ENCODE data around the gene CLPSL2.

CLPSL2 gene

DNA sequence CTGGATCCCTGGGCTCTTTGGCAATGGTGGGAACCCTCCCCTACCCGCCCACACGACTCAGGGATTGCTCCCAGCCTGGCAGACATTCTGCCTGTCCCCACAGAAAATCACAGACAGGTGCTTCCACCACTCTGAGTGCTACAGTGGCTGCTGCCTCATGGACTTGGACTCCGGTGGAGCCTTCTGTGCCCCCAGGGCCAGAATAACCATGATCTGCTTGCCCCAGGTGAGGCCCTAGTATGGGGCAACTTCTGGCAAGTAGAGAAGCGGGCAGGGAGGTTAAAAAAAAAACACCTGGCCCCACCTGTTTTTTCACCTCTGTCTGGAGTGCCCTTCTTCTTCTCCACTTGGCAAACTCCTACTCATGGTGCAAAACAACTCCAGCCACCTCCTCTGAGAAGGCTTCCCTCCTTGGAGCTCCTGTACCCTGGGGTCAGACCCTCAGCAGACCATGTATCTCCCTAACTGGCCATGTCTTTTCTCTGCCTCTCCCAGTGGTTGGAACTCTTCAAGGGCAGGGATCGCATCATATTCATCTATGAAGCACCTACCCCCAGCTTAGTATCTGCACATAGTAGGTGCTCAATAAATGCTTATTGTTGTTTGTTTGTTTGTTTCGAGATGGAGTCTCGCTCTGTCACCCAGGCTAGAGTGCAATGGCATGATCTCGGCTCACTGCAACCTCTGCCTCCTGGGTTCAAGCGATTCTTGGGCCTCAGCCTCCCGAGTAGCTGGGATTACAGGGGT is 1.1 kb downstream of the CLPSL2 start:
- no peak for DNase-seq (ENCODE audit: low read depth in 1 of 2, low spot score in 1 of 2)
- no peaks in the 10 kb centered on the region for H3K27me3 ChIP-seq (ENCODE audit: insufficient read depth, poor library complexity, severe bottlenecking)

DNA sequence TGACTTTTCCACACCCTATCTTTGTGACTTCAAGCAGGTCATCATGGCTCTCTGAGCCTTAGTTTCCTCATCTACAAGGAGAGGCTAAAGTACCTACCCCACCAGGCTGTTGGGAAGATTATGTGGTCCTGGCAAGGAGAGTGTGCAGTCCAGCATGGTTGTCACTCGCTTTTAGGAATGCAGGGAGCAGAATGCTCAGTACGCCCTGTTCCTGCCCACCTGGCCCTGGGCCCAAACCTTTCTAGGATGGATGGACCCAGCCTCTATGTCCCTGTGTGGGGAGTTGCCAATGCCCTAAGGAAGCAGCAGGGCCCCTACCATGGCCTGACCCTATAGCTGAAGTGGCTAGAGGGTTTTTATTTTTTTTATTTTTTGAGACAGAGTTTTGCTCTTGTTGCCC is 2.0 kb downstream of the CLPSL2 start:
- no peaks in the 10 kb centered on the region for H3K27me3 ChIP-seq (ENCODE audit: insufficient read depth, poor library complexity, severe bottlenecking)
- no peak overlapping the region for H3K27ac ChIP-seq (replicated peaks)
- TF ChIP-seq, protein P1, sequence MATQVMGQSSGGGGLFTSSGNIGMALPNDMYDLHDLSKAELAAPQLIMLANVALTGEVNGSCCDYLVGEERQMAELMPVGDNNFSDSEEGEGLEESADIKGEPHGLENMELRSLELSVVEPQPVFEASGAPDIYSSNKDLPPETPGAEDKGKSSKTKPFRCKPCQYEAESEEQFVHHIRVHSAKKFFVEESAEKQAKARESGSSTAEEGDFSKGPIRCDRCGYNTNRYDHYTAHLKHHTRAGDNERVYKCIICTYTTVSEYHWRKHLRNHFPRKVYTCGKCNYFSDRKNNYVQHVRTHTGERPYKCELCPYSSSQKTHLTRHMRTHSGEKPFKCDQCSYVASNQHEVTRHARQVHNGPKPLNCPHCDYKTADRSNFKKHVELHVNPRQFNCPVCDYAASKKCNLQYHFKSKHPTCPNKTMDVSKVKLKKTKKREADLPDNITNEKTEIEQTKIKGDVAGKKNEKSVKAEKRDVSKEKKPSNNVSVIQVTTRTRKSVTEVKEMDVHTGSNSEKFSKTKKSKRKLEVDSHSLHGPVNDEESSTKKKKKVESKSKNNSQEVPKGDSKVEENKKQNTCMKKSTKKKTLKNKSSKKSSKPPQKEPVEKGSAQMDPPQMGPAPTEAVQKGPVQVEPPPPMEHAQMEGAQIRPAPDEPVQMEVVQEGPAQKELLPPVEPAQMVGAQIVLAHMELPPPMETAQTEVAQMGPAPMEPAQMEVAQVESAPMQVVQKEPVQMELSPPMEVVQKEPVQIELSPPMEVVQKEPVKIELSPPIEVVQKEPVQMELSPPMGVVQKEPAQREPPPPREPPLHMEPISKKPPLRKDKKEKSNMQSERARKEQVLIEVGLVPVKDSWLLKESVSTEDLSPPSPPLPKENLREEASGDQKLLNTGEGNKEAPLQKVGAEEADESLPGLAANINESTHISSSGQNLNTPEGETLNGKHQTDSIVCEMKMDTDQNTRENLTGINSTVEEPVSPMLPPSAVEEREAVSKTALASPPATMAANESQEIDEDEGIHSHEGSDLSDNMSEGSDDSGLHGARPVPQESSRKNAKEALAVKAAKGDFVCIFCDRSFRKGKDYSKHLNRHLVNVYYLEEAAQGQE (IDR thresholded peaks at IDR 0.05; ENCODE audit: insufficient replicate concordance, low read depth) = no peak
- TF ChIP-seq SPI1 (IDR thresholded peaks at IDR 0.05; ENCODE audit: borderline replicate concordance, low read depth) = no peak
- no peak for TF ChIP-seq GABPA (IDR thresholded peaks at IDR 0.05; ENCODE audit: low read depth)
- TF ChIP-seq, protein P2, sequence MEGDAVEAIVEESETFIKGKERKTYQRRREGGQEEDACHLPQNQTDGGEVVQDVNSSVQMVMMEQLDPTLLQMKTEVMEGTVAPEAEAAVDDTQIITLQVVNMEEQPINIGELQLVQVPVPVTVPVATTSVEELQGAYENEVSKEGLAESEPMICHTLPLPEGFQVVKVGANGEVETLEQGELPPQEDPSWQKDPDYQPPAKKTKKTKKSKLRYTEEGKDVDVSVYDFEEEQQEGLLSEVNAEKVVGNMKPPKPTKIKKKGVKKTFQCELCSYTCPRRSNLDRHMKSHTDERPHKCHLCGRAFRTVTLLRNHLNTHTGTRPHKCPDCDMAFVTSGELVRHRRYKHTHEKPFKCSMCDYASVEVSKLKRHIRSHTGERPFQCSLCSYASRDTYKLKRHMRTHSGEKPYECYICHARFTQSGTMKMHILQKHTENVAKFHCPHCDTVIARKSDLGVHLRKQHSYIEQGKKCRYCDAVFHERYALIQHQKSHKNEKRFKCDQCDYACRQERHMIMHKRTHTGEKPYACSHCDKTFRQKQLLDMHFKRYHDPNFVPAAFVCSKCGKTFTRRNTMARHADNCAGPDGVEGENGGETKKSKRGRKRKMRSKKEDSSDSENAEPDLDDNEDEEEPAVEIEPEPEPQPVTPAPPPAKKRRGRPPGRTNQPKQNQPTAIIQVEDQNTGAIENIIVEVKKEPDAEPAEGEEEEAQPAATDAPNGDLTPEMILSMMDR (IDR thresholded peaks at IDR 0.05; ENCODE audit: insufficient read depth, low read length) = no peak
- no peak for TF ChIP-seq POLR2AphosphoS5 (IDR thresholded peaks at IDR 0.05; ENCODE audit: low read depth)
- DNase-seq (ENCODE audit: low read depth in 1 of 2, low spot score in 1 of 2) = no peak
- H3K4me3 ChIP-seq (replicated peaks; ENCODE audit: insufficient read depth, low read length) = no peak overlapping the region

More for the DNA sequence above, 1.1 kb downstream of the CLPSL2 start:
- H3K27ac ChIP-seq (replicated peaks) = no peak overlapping the region
- no peak overlapping the region for H3K4me3 ChIP-seq (replicated peaks; ENCODE audit: insufficient read depth, low read length)
- TF ChIP-seq, protein P1 (IDR thresholded peaks at IDR 0.05; ENCODE audit: insufficient replicate concordance, low read depth) = no peak
- TF ChIP-seq SPI1 (IDR thresholded peaks at IDR 0.05; ENCODE audit: borderline replicate concordance, low read depth) (no peak), POLR2AphosphoS5 (IDR thresholded peaks at IDR 0.05; ENCODE audit: low read depth) (no peak), GABPA (IDR thresholded peaks at IDR 0.05; ENCODE audit: low read depth) (no peak)
- TF ChIP-seq, protein P2 (IDR thresholded peaks at IDR 0.05; ENCODE audit: insufficient read depth, low read length) = no peak

DNA sequence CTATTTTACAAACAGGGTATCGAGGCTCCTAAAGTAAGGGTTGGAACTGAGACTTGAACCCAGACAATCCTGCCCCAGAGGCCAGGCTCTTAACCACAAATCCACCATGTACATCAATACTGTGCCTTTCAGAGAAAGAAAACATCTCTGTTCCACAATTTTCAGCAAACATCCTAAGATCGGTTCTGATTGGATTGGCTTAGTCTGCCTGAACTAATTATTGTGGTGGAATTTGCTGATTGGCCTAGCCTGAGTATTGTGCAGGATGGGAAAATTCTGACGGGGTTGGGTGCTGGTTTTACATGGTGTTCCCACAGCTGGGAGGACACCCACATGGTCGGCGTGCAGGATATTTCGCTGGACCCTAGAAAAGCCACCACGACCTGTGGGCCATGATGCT is 4.3 kb downstream of the CLPSL2 start, which contains the start of gene CLPSL1:
CLPSL1 (plus strand) TSS at position 301 of the 400 bp plus-strand sequence; CDS start at position 393, 92 bp downstream.
- DNase-seq (ENCODE audit: low read depth in 1 of 2, low spot score in 1 of 2) = no peak
- H3K27me3 ChIP-seq (ENCODE audit: insufficient read depth, poor library complexity, severe bottlenecking) = no peaks in the 10 kb centered on the region
- no peak within 1 kb of the TSS for H3K27ac ChIP-seq (replicated peaks)
- TF ChIP-seq, protein P1 (IDR thresholded peaks at IDR 0.05; ENCODE audit: insufficient replicate concordance, low read depth) = no peak
- TF ChIP-seq POLR2AphosphoS5 (IDR thresholded peaks at IDR 0.05; ENCODE audit: low read depth) (no peak), GABPA (IDR thresholded peaks at IDR 0.05; ENCODE audit: low read depth) (no peak)
- no peak within 1 kb of the TSS for H3K4me3 ChIP-seq (replicated peaks; ENCODE audit: insufficient read depth, low read length)

Data from HL-60 (cell line).